ENCODE measurements around the gene USP3.

The USP3 gene

GRCh38 chr15:63609448-63609847, 105.1 kb downstream of the USP3 start:
- Histone ChIP-seq H3K4me1 (ENCODE audit: control insufficient read depth in 2 of 2, insufficient read depth in 1 of 2, low read depth in 1 of 2, low read length in 2 of 2) (peaks cover 12 to 20% of the 10 kb centered on the region in 2 donors), H3K4ac (ENCODE audit: low read length) (no peak overlapping the region), H2AK5ac (ENCODE audit: low read depth, low read length) (peak overlapping the region; percentile 23), H3K36me3 (replicated peaks in 1 of 2; ENCODE audit: control insufficient read depth in 2 of 2, insufficient read depth in 2 of 2, low read length in 2 of 2) (peaks cover 12 to 65% of the 10 kb centered on the region in 2 donors), H3K4me3 (ENCODE audit: low read length in 2 of 2) (no peak overlapping the region), H4K8ac (ENCODE audit: low read depth, low read length) (no peak overlapping the region), H2AFZ (ENCODE audit: low read length) (no peak overlapping the region), H3K23ac (ENCODE audit: low read depth, low read length, poor library complexity) (peak overlapping the region; percentile 52), H3K9me3 (replicated peaks in 1 of 2; ENCODE audit: control insufficient read depth in 2 of 2, insufficient read depth in 1 of 2, low read depth in 1 of 2, low read length in 2 of 2) (no peaks in the 10 kb centered on the region), H3K4me2 (ENCODE audit: insufficient read depth, low read length, poor library complexity, severe bottlenecking) (no peak overlapping the region), H3K27ac (replicated peaks; ENCODE audit: low read length) (peak overlapping the region; percentile 26), H3K79me1 (ENCODE audit: low read depth, low read length) (no peaks in the 10 kb centered on the region), H4K91ac (ENCODE audit: low read depth, low read length, poor library complexity) (peak overlapping the region; percentile 34), H2BK15ac (ENCODE audit: low read length) (no peak overlapping the region), H3K14ac (ENCODE audit: low read length) (no peak overlapping the region), H3K18ac (ENCODE audit: low read length) (peak overlapping the region; percentile 32), H3K27me3 (ENCODE audit: control insufficient read depth in 3 of 3, insufficient read depth in 3 of 3, low read depth in 1 of 3, low read length in 3 of 3) (no peaks in the 10 kb centered on the region), H2BK12ac (ENCODE audit: low read length) (peak overlapping the region; percentile 3), H2BK120ac (ENCODE audit: low read depth, low read length) (no peak overlapping the region), H2BK5ac (ENCODE audit: low read length) (no peak overlapping the region), H3K9ac (ENCODE audit: low read depth, low read length, poor library complexity) (no peak overlapping the region)
- no peak for DNase-seq (ENCODE audit: low spot score)
- no CpG with 5 or more reads among the region's 6 CpGs for WGBS, 2 donors (ENCODE audit: extremely low coverage in 2 of 2, insufficient read length in 2 of 2, insufficient replicate concordance in 1 of 2)

GRCh38 chr15:63610209-63610841, 105.9 kb downstream of the USP3 start:
- H3K9me3 ChIP-seq (replicated peaks in 1 of 2; ENCODE audit: control insufficient read depth in 2 of 2, insufficient read depth in 1 of 2, low read depth in 1 of 2, low read length in 2 of 2), result no peaks in the 10 kb centered on the region
- H2BK15ac ChIP-seq (ENCODE audit: low read length), result no peak overlapping the region
- H3K14ac ChIP-seq (ENCODE audit: low read length), result no peak overlapping the region
- no peak overlapping the region for H3K23ac ChIP-seq (ENCODE audit: low read depth, low read length, poor library complexity)
- H3K4ac ChIP-seq (ENCODE audit: low read length), result no peak overlapping the region
- no peak overlapping the region for H2BK120ac ChIP-seq (ENCODE audit: low read depth, low read length)
- peak overlapping the region; percentile 15 for H3K27ac ChIP-seq (replicated peaks; ENCODE audit: low read length)
- no peak overlapping the region for H2BK5ac ChIP-seq (ENCODE audit: low read length)
- no peak overlapping the region for H4K8ac ChIP-seq (ENCODE audit: low read depth, low read length)
- peak; percentile 68 for DNase-seq (ENCODE audit: low spot score)
- H3K4me3 ChIP-seq (ENCODE audit: low read length in 2 of 2), result peak overlapping the region in 1 of 2 donors; percentile 2
- no peak overlapping the region for H3K9ac ChIP-seq (ENCODE audit: low read depth, low read length, poor library complexity)
- H4K91ac ChIP-seq (ENCODE audit: low read depth, low read length, poor library complexity), result no peak overlapping the region
- no peak overlapping the region for H2AK5ac ChIP-seq (ENCODE audit: low read depth, low read length)
- H3K36me3 ChIP-seq (replicated peaks in 1 of 2; ENCODE audit: control insufficient read depth in 2 of 2, insufficient read depth in 2 of 2, low read length in 2 of 2), result peaks cover 14 to 73% of the 10 kb centered on the region in 2 donors
- no peaks in the 10 kb centered on the region for H3K27me3 ChIP-seq (ENCODE audit: control insufficient read depth in 3 of 3, insufficient read depth in 3 of 3, low read depth in 1 of 3, low read length in 3 of 3)
- no CpG with 5 or more reads among the region's 6 CpGs for WGBS, 2 donors (ENCODE audit: extremely low coverage in 2 of 2, insufficient read length in 2 of 2, insufficient replicate concordance in 1 of 2)
- no peak overlapping the region for H3K18ac ChIP-seq (ENCODE audit: low read length)
- H2AFZ ChIP-seq (ENCODE audit: low read length), result peak overlapping the region; percentile 64
- no peak overlapping the region for H2BK12ac ChIP-seq (ENCODE audit: low read length)
- H3K4me1 ChIP-seq (ENCODE audit: control insufficient read depth in 2 of 2, insufficient read depth in 1 of 2, low read depth in 1 of 2, low read length in 2 of 2), result peaks cover 12 to 20% of the 10 kb centered on the region in 2 donors
- no peaks in the 10 kb centered on the region for H3K79me1 ChIP-seq (ENCODE audit: low read depth, low read length)
- H3K4me2 ChIP-seq (ENCODE audit: insufficient read depth, low read length, poor library complexity, severe bottlenecking), result peak overlapping the region; percentile 23

GRCh38 chr15:63611177-63611576, 106.8 kb downstream of the USP3 start:
- Histone ChIP-seq H3K9ac (ENCODE audit: low read depth, low read length, poor library complexity) (no peak overlapping the region), H3K4me1 (ENCODE audit: control insufficient read depth in 2 of 2, insufficient read depth in 1 of 2, low read depth in 1 of 2, low read length in 2 of 2) (peaks cover 14 to 20% of the 10 kb centered on the region in 2 donors), H3K14ac (ENCODE audit: low read length) (no peak overlapping the region), H3K27ac (replicated peaks; ENCODE audit: low read length) (no peak overlapping the region), H2AK5ac (ENCODE audit: low read depth, low read length) (no peak overlapping the region), H3K23ac (ENCODE audit: low read depth, low read length, poor library complexity) (no peak overlapping the region), H3K36me3 (replicated peaks in 1 of 2; ENCODE audit: control insufficient read depth in 2 of 2, insufficient read depth in 2 of 2, low read length in 2 of 2) (peaks cover 14 to 76% of the 10 kb centered on the region in 2 donors), H2BK120ac (ENCODE audit: low read depth, low read length) (no peak overlapping the region), H3K4me3 (ENCODE audit: low read length in 2 of 2) (no peak overlapping the region), H4K8ac (ENCODE audit: low read depth, low read length) (no peak overlapping the region), H2BK12ac (ENCODE audit: low read length) (no peak overlapping the region), H3K4ac (ENCODE audit: low read length) (no peak overlapping the region), H3K27me3 (ENCODE audit: control insufficient read depth in 3 of 3, insufficient read depth in 3 of 3, low read depth in 1 of 3, low read length in 3 of 3) (no peaks in the 10 kb centered on the region), H2AFZ (ENCODE audit: low read length) (no peak overlapping the region), H3K9me3 (replicated peaks in 1 of 2; ENCODE audit: control insufficient read depth in 2 of 2, insufficient read depth in 1 of 2, low read depth in 1 of 2, low read length in 2 of 2) (no peaks in the 10 kb centered on the region), H4K91ac (ENCODE audit: low read depth, low read length, poor library complexity) (no peak overlapping the region), H3K79me1 (ENCODE audit: low read depth, low read length) (no peaks in the 10 kb centered on the region), H3K18ac (ENCODE audit: low read length) (no peak overlapping the region), H2BK15ac (ENCODE audit: low read length) (no peak overlapping the region), H2BK5ac (ENCODE audit: low read length) (no peak overlapping the region), H3K4me2 (ENCODE audit: insufficient read depth, low read length, poor library complexity, severe bottlenecking) (no peak overlapping the region)
- WGBS, 2 donors (ENCODE audit: extremely low coverage in 2 of 2, insufficient read length in 2 of 2, insufficient replicate concordance in 1 of 2), result no CpG with 5 or more reads among the region's 3 CpGs
- DNase-seq (ENCODE audit: low spot score), result no peak

GRCh38 chr15:63612300-63612699, 107.9 kb downstream of the USP3 start:
- Histone ChIP-seq H2BK15ac (ENCODE audit: low read length) (no peak overlapping the region), H2BK12ac (ENCODE audit: low read length) (no peak overlapping the region), H3K23ac (ENCODE audit: low read depth, low read length, poor library complexity) (no peak overlapping the region), H2AFZ (ENCODE audit: low read length) (no peak overlapping the region), H2BK5ac (ENCODE audit: low read length) (no peak overlapping the region), H3K4me2 (ENCODE audit: insufficient read depth, low read length, poor library complexity, severe bottlenecking) (no peak overlapping the region), H2BK120ac (ENCODE audit: low read depth, low read length) (peak overlapping the region; percentile 24), H3K4me3 (ENCODE audit: low read length in 2 of 2) (no peak overlapping the region), H3K14ac (ENCODE audit: low read length) (no peak overlapping the region), H3K27me3 (ENCODE audit: control insufficient read depth in 3 of 3, insufficient read depth in 3 of 3, low read depth in 1 of 3, low read length in 3 of 3) (no peaks in the 10 kb centered on the region), H3K27ac (replicated peaks; ENCODE audit: low read length) (no peak overlapping the region), H3K4ac (ENCODE audit: low read length) (no peak overlapping the region), H3K9me3 (replicated peaks in 1 of 2; ENCODE audit: control insufficient read depth in 2 of 2, insufficient read depth in 1 of 2, low read depth in 1 of 2, low read length in 2 of 2) (no peaks in the 10 kb centered on the region), H2AK5ac (ENCODE audit: low read depth, low read length) (no peak overlapping the region), H3K4me1 (ENCODE audit: control insufficient read depth in 2 of 2, insufficient read depth in 1 of 2, low read depth in 1 of 2, low read length in 2 of 2) (peaks cover 16 to 20% of the 10 kb centered on the region in 2 donors), H4K8ac (ENCODE audit: low read depth, low read length) (peak overlapping the region; percentile 31), H4K91ac (ENCODE audit: low read depth, low read length, poor library complexity) (no peak overlapping the region), H3K9ac (ENCODE audit: low read depth, low read length, poor library complexity) (no peak overlapping the region), H3K36me3 (replicated peaks in 1 of 2; ENCODE audit: control insufficient read depth in 2 of 2, insufficient read depth in 2 of 2, low read length in 2 of 2) (peaks cover 14 to 75% of the 10 kb centered on the region in 2 donors), H3K18ac (ENCODE audit: low read length) (no peak overlapping the region), H3K79me1 (ENCODE audit: low read depth, low read length) (no peaks in the 10 kb centered on the region)
- DNase-seq (ENCODE audit: low spot score), result no peak
- WGBS, 2 donors (ENCODE audit: extremely low coverage in 2 of 2, insufficient read length in 2 of 2, insufficient replicate concordance in 1 of 2), result no CpG with 5 or more reads among the region's 15 CpGs
